ENCODE measurements around the gene GNLY.
A peak's percentile ranks its signal among the peaks of the same experiment; 100 is the strongest.

GNLY gene

GRCh38 chr2:85728883-85729824 is 35.0 kb downstream of the GNLY start:
- peak; percentile 94 to 96 (median 94) for DNase-seq

- no peak for DNase-seq
These were observed 35.8 kb downstream of the GNLY start for GRCh38 chr2:85729825-85730510.

GRCh38 chr2:85730686-85731230 is 36.6 kb downstream of the GNLY start:
- DNase-seq = no peak

- DNase-seq = no peak
These were observed 37.4 kb downstream of the GNLY start for GRCh38 chr2:85731606-85732005.

GRCh38 chr2:85732467-85733120 is 38.4 kb downstream of the GNLY start:
- DNase-seq = no peak

- no peak for DNase-seq
These were observed 39.2 kb downstream of the GNLY start for GRCh38 chr2:85733121-85733960.

GRCh38 chr2:85734015-85734414 is 39.9 kb downstream of the GNLY start:
- no peak for DNase-seq

GRCh38 chr2:85734942-85735608 is 40.9 kb downstream of the GNLY start:
- no peak for DNase-seq

GRCh38 chr2:85735691-85736090 is 41.5 kb downstream of the GNLY start:
- DNase-seq = no peak

GRCh38 chr2:85736456-85737355 is 42.5 kb downstream of the GNLY start:
- no peak for DNase-seq

GRCh38 chr2:85737481-85737880 is 43.3 kb downstream of the GNLY start:
- no peak for DNase-seq

GRCh38 chr2:85737961-85738360 is 43.8 kb downstream of the GNLY start:
- DNase-seq = no peak

- no peak for DNase-seq
These were observed 46.0 kb downstream of the GNLY start for GRCh38 chr2:85740193-85740592.

GRCh38 chr2:85741211-85741832 is 47.2 kb downstream of the GNLY start:
- no peak for DNase-seq

GRCh38 chr2:85741833-85742455 is 47.8 kb downstream of the GNLY start:
- no peak for DNase-seq

- no peak for DNase-seq
These were observed 49.3 kb downstream of the GNLY start for GRCh38 chr2:85743304-85743978.

- DNase-seq = no peak
These were observed 49.9 kb downstream of the GNLY start for GRCh38 chr2:85744055-85744454.

- DNase-seq = peak in 1 of 4 experiments; percentile 31
These were observed 50.8 kb downstream of the GNLY start for GRCh38 chr2:85744741-85745601.

Data from suppressor macrophage (primary cell).